ENCODE data around the gene MTREX. TPM values are rescaled to one million over a fixed set of nuclear protein-coding genes. Genes with fewer than 3 reads are reported as not detected.

The MTREX gene
- polyA plus RNA-seq, 1 donor (not counting 4 experiments of a cell fraction or from before 2014, with no cell fraction given), result 71.4 TPM

DNA sequence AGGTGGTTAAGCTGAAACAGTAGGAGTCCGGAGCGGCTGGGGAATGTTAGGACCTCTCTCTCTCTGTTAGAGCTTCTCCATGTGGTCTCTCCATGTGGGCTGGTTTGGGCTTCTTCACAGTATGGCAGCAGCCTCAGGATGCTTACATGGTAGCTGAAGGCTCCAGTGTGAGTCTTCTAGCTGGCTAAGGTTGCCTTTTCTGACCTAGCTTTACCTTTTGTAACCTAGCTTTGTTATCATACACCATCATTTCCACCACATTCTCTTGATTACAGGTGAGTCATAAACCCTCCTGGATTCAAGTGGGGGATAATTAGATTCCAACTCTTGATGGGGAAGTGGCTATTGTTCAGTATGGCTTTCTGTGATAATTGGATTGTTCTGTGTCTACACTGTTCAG lies 98.5 kb downstream of the MTREX start:
- H2AFZ ChIP-seq (ENCODE audit: control insufficient read depth, low read length), result no peak overlapping the region
- peaks cover 2 to 14% of the 10 kb centered on the region in 2 experiments for H3K36me3 ChIP-seq (ENCODE audit: control insufficient read depth in 2 of 2, extremely low read depth in 1 of 2, insufficient read depth in 2 of 2, low read length in 2 of 2)
- H4K20me1 ChIP-seq (ENCODE audit: control insufficient read depth, extremely low read depth, insufficient read depth, low read length), result no peaks in the 10 kb centered on the region
- H3K9ac ChIP-seq (ENCODE audit: control insufficient read depth, extremely low read depth, insufficient read depth, low read length), result no peak overlapping the region
- dilution Hi-C loops (cut with MboI; ENCODE audit: extremely low pct_ligation_motif_present, low sequenced_read_pairs), result no loop called here
- H3K4me1 ChIP-seq (ENCODE audit: control insufficient read depth, extremely low read depth, insufficient read depth, low read length), result no peaks in the 10 kb centered on the region
- no peak overlapping the region for H3K27ac ChIP-seq (ENCODE audit: control insufficient read depth, insufficient read depth, low read length)
- FAIRE-seq (no peak), DNase-seq (ENCODE audit: low read depth, low spot score) (no peak)
- H3K4me2 ChIP-seq (ENCODE audit: control insufficient read depth, extremely low read depth, insufficient read depth, low read depth, low read length), result no peak overlapping the region
- H3K9me1 ChIP-seq (ENCODE audit: control insufficient read depth, extremely low read depth, insufficient read depth, low read length), result no peaks in the 10 kb centered on the region
- H3K27me3 ChIP-seq (ENCODE audit: control insufficient read depth, extremely low read depth, insufficient read depth, low read length), result no peaks in the 10 kb centered on the region
- TF ChIP-seq, protein P1, sequence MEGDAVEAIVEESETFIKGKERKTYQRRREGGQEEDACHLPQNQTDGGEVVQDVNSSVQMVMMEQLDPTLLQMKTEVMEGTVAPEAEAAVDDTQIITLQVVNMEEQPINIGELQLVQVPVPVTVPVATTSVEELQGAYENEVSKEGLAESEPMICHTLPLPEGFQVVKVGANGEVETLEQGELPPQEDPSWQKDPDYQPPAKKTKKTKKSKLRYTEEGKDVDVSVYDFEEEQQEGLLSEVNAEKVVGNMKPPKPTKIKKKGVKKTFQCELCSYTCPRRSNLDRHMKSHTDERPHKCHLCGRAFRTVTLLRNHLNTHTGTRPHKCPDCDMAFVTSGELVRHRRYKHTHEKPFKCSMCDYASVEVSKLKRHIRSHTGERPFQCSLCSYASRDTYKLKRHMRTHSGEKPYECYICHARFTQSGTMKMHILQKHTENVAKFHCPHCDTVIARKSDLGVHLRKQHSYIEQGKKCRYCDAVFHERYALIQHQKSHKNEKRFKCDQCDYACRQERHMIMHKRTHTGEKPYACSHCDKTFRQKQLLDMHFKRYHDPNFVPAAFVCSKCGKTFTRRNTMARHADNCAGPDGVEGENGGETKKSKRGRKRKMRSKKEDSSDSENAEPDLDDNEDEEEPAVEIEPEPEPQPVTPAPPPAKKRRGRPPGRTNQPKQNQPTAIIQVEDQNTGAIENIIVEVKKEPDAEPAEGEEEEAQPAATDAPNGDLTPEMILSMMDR (optimal IDR thresholded peaks at IDR 0.05 in 1 of 3, IDR thresholded peaks at IDR 0.05 in 1 of 3, conservative IDR thresholded peaks at IDR 0.05 in 1 of 3; ENCODE audit: extremely low read depth in 1 of 3, insufficient read depth in 2 of 3, low read length in 3 of 3), result no peak
- no peak for TF ChIP-seq EZH2 (IDR thresholded peaks at IDR 0.05; ENCODE audit: low read length)
- no peak overlapping the region for H3K4me3 ChIP-seq (ENCODE audit: control insufficient read depth in 2 of 3, extremely low read depth in 1 of 3, insufficient read depth in 2 of 3, low read depth in 1 of 3, low read length in 3 of 3)
- no peaks in the 10 kb centered on the region for H3K79me2 ChIP-seq (ENCODE audit: control insufficient read depth, insufficient read depth, low read length)
- no peaks in the 10 kb centered on the region for H3K9me3 ChIP-seq (ENCODE audit: control insufficient read depth, low read depth, low read length)

GRCh38 chr5:55407059-55407684 lies 99.4 kb downstream of the MTREX start:
- no peaks in the 10 kb centered on the region for H3K79me2 ChIP-seq (ENCODE audit: control insufficient read depth, insufficient read depth, low read length)
- no peak overlapping the region for H3K27ac ChIP-seq (ENCODE audit: control insufficient read depth, insufficient read depth, low read length)
- DNase-seq (ENCODE audit: low read depth, low spot score) (no peak), FAIRE-seq (no peak)
- H4K20me1 ChIP-seq (ENCODE audit: control insufficient read depth, extremely low read depth, insufficient read depth, low read length), result no peaks in the 10 kb centered on the region
- no peak overlapping the region for H3K9ac ChIP-seq (ENCODE audit: control insufficient read depth, extremely low read depth, insufficient read depth, low read length)
- no peak overlapping the region for H3K4me2 ChIP-seq (ENCODE audit: control insufficient read depth, extremely low read depth, insufficient read depth, low read depth, low read length)
- no peak for TF ChIP-seq EZH2 (IDR thresholded peaks at IDR 0.05; ENCODE audit: low read length)
- TF ChIP-seq, protein P1 (optimal IDR thresholded peaks at IDR 0.05 in 1 of 3, IDR thresholded peaks at IDR 0.05 in 1 of 3, conservative IDR thresholded peaks at IDR 0.05 in 1 of 3; ENCODE audit: extremely low read depth in 1 of 3, insufficient read depth in 2 of 3, low read length in 3 of 3), result peak; percentile 49 to 66 (median 58)
- H3K9me1 ChIP-seq (ENCODE audit: control insufficient read depth, extremely low read depth, insufficient read depth, low read length), result no peaks in the 10 kb centered on the region
- H2AFZ ChIP-seq (ENCODE audit: control insufficient read depth, low read length), result no peak overlapping the region
- no peak overlapping the region for H3K4me3 ChIP-seq (ENCODE audit: control insufficient read depth in 2 of 3, extremely low read depth in 1 of 3, insufficient read depth in 2 of 3, low read depth in 1 of 3, low read length in 3 of 3)
- dilution Hi-C loops (cut with MboI; ENCODE audit: extremely low pct_ligation_motif_present, low sequenced_read_pairs), result no loop called here
- no peaks in the 10 kb centered on the region for H3K9me3 ChIP-seq (ENCODE audit: control insufficient read depth, low read depth, low read length)
- no peaks in the 10 kb centered on the region for H3K4me1 ChIP-seq (ENCODE audit: control insufficient read depth, extremely low read depth, insufficient read depth, low read length)
- H3K27me3 ChIP-seq (ENCODE audit: control insufficient read depth, extremely low read depth, insufficient read depth, low read length), result no peaks in the 10 kb centered on the region
- H3K36me3 ChIP-seq (ENCODE audit: control insufficient read depth in 2 of 2, extremely low read depth in 1 of 2, insufficient read depth in 2 of 2, low read length in 2 of 2), result peaks cover 2 to 11% of the 10 kb centered on the region in 2 experiments

Data from keratinocyte (primary cell).